Mesothelial cell of epicardium (in vitro differentiated cells): Measurements from ENCODE around the gene STK32B. TPM values are rescaled to one million over a fixed set of nuclear protein-coding genes. Genes with fewer than 3 reads are reported as not detected.

Source experiments
- DNase-seq, 2 experiments: peaks; one replicate each; pipeline ENCODE4 v3.0.0; 2021; ENCODE audit warnings: low spot score in 2 of 2; ENCODE audit not compliant: unreplicated experiment in 2 of 2
- H3K27ac Mint-ChIP-seq: 2 replicates; pipeline ENCODE4 v1.8.0; 2021; ENCODE audit warnings: mixed read lengths
- H3K27me3 Mint-ChIP-seq: 2 replicates; pipeline ENCODE4 v1.8.0; 2021; ENCODE audit warnings: low read depth, mixed read lengths
- H3K36me3 Mint-ChIP-seq: 2 replicates; pipeline ENCODE4 v1.8.0; 2021; ENCODE audit warnings: mixed read lengths
- H3K4me1 Mint-ChIP-seq: 2 replicates; pipeline ENCODE4 v1.8.0; 2021; ENCODE audit warnings: mixed read lengths
- H3K4me3 Mint-ChIP-seq: 2 replicates; pipeline ENCODE4 v1.8.0; 2021; ENCODE audit warnings: mild to moderate bottlenecking, moderate library complexity, mixed read lengths
- H3K9me3 Mint-ChIP-seq: 2 replicates; pipeline ENCODE4 v1.8.0; 2021; ENCODE audit warnings: mixed read lengths
- CTCF ChIP-seq: fragments of 200-600 bp; sonication (generic); IDR thresholded peaks from one replicate; pipeline ENCODE4 v1.5.0; 2021; ENCODE audit warnings: antibody characterized with exemption; ENCODE audit not compliant: unreplicated experiment
- total RNA-seq: library from RNA; stranded (reverse); gene quantifications from 3 replicates; pipeline ENCODE4 v1.2.1, GENCODE V29; 2021

The STK32B gene
- total RNA-seq, 1 donor from 2014 or later = 0.96 TPM

GRCh38 chr4:5030927-5031326, 20.4 kb upstream of the STK32B start:
- no peak for TF ChIP-seq CTCF
- H3K9me3 Mint-ChIP-seq = no peaks in the 10 kb centered on the region
- H3K4me3 Mint-ChIP-seq = no peak overlapping the region
- no peaks in the 10 kb centered on the region for H3K36me3 Mint-ChIP-seq
- H3K27me3 Mint-ChIP-seq = peaks cover 31% of the 10 kb centered on the region
- H3K27ac Mint-ChIP-seq = no peak overlapping the region
- no peak for DNase-seq
- H3K4me1 Mint-ChIP-seq = peaks cover 32% of the 10 kb centered on the region

GRCh38 chr4:5032813-5033212, 18.5 kb upstream of the STK32B start:
- H3K9me3 Mint-ChIP-seq = no peaks in the 10 kb centered on the region
- no peaks in the 10 kb centered on the region for H3K36me3 Mint-ChIP-seq
- H3K27me3 Mint-ChIP-seq = peaks cover 16% of the 10 kb centered on the region
- TF ChIP-seq CTCF = no peak
- peak overlapping the region; percentile 15 for H3K27ac Mint-ChIP-seq
- peaks cover 43% of the 10 kb centered on the region for H3K4me1 Mint-ChIP-seq
- H3K4me3 Mint-ChIP-seq = no peak overlapping the region
- no peak for DNase-seq

- H3K27ac Mint-ChIP-seq = peak overlapping the region; percentile 21
- H3K4me1 Mint-ChIP-seq = peaks cover 47% of the 10 kb centered on the region
- DNase-seq = no peak
- TF ChIP-seq CTCF = no peak
- peaks cover 11% of the 10 kb centered on the region for H3K27me3 Mint-ChIP-seq
- no peaks in the 10 kb centered on the region for H3K36me3 Mint-ChIP-seq
- no peaks in the 10 kb centered on the region for H3K9me3 Mint-ChIP-seq
- no peak overlapping the region for H3K4me3 Mint-ChIP-seq
These were observed 17.9 kb upstream of the STK32B start for GRCh38 chr4:5033281-5033841.

- H3K27me3 Mint-ChIP-seq = peaks cover 2% of the 10 kb centered on the region
- peaks cover 47% of the 10 kb centered on the region for H3K4me1 Mint-ChIP-seq
- H3K9me3 Mint-ChIP-seq = no peaks in the 10 kb centered on the region
- no peak for TF ChIP-seq CTCF
- no peaks in the 10 kb centered on the region for H3K36me3 Mint-ChIP-seq
- DNase-seq = no peak
- H3K4me3 Mint-ChIP-seq = no peak overlapping the region
- H3K27ac Mint-ChIP-seq = peak overlapping the region; percentile 23
These were observed 17.1 kb upstream of the STK32B start for GRCh38 chr4:5034206-5034605.

- Mint-ChIP-seq H3K27me3 (peaks cover 1% of the 10 kb centered on the region), H3K36me3 (no peaks in the 10 kb centered on the region), H3K4me1 (peaks cover 51% of the 10 kb centered on the region), H3K27ac (peak overlapping the region; percentile 87), H3K4me3 (no peak overlapping the region), H3K9me3 (no peaks in the 10 kb centered on the region)
- DNase-seq = no peak
- no peak for TF ChIP-seq CTCF
These were observed 15.0 kb upstream of the STK32B start for GRCh38 chr4:5036239-5036638.
